ENCODE data around the gene NR3C2. TPM values are rescaled to one million over a fixed set of nuclear protein-coding genes. Genes with fewer than 3 reads are reported as not detected.
A peak's percentile ranks its signal among the peaks of the same experiment; 100 is the strongest.

Gene NR3C2
- total and polyA plus RNA-seq, 2 of the 4 experiments (the other 2 are of a cell fraction): 1.1 to 2.3 TPM

GRCh38 chr4:148029781-148030180, 412.4 kb downstream of the NR3C2 start:
- Histone ChIP-seq H2AK9ac (replicated peaks; ENCODE audit: low read depth, low read length, poor library complexity) (no peak overlapping the region), H4K8ac (ENCODE audit: low read depth in 2 of 2, low read length in 2 of 2) (0 out of 4 replicates have a peak overlapping the region, but pooled peaks of 1 of the 2 experiments have one; percentile 26), H4K91ac (ENCODE audit: insufficient read depth, low read depth, low read length) (no peak overlapping the region), H3K27me3 (ENCODE audit: control insufficient read depth, insufficient read depth, low read length) (no peaks in the 10 kb centered on the region), H4K20me1 (ENCODE audit: insufficient read depth, low read length) (peaks cover 5% of the 10 kb centered on the region; the same call in 1 of the 2 replicates), H3K27ac (ENCODE audit: insufficient read depth, low read length) (no peak overlapping the region), H3K79me1 (ENCODE audit: low read depth in 1 of 2, low read length in 2 of 2) (peaks cover 20 to 27% of the 10 kb centered on the region in 2 experiments), H3K9ac (ENCODE audit: low read depth, low read length) (no peak overlapping the region), H3K23ac (ENCODE audit: low read depth, low read length) (no peak overlapping the region), H2BK20ac (ENCODE audit: low read depth, low read length) (no peak overlapping the region), H3K56ac (ENCODE audit: extremely low read depth, insufficient read depth, low read length) (no peak overlapping the region), H3K36me3 (ENCODE audit: control insufficient read depth, insufficient read depth, low read length) (no peaks in the 10 kb centered on the region; the same call in 1 of the 2 replicates), H3K18ac (ENCODE audit: low read depth, low read length) (no peak overlapping the region), H4K5ac (ENCODE audit: low read depth, low read length) (no peak overlapping the region), H2AK5ac (ENCODE audit: low read depth, low read length) (no peak overlapping the region), H2BK15ac (ENCODE audit: low read depth, low read length) (no peak overlapping the region), H3K9me3 (ENCODE audit: control insufficient read depth, insufficient read depth, low read length) (no peaks in the 10 kb centered on the region), H3K4ac (ENCODE audit: low read depth, low read length) (peak overlapping the region; percentile 5; the same call in 1 of the 2 replicates), H3K9me1 (ENCODE audit: insufficient read depth, low read length) (peaks cover 6% of the 10 kb centered on the region), H3K4me2 (ENCODE audit: low read depth, low read length) (no peak overlapping the region), H3K4me3 (ENCODE audit: insufficient read depth, low read depth, low read length) (no peak overlapping the region), H2BK120ac (ENCODE audit: low read depth, low read length) (no peak overlapping the region), H3K14ac (replicated peaks; ENCODE audit: low read depth, low read length) (no peak overlapping the region), H3K4me1 (ENCODE audit: control insufficient read depth, insufficient read depth, low read length) (0 out of 2 replicates have a peak, but pooled peaks cover 3% of the 10 kb centered on the region), H2AFZ (replicated peaks; ENCODE audit: low read length, poor library complexity) (no peak overlapping the region), H2BK5ac (ENCODE audit: low read depth, low read length, poor library complexity, severe bottlenecking) (no peak overlapping the region)
- ATAC-seq (ENCODE audit: low read depth): no peak
- intact Hi-C loops (cut with micrococcal nuclease) (no loop called here), dilution Hi-C loops (cut with HindIII; ENCODE audit: low sequenced_read_pairs, unreplicated experiment) (no loop called here), in situ Hi-C loops (cut with MboI; ENCODE audit: low sequenced_read_pairs) (loop anchor here (25.0 kb wide), 1 partner anchor 108 kb away; no protein-coding TSS in a partner anchor)
- no CpG with 5 or more reads among the region's 3 CpGs for WGBS, 2 experiments (ENCODE audit: extremely low coverage in 2 of 2, insufficient read length in 1 of 2)
- no peak for DNase-seq
- ChIA-PET CTCF (interaction anchor here (0.6 kb wide), 1 partner anchor 1773 kb away, joined by 3 read pairs; no protein-coding TSS in a partner anchor), POLR2A (ENCODE audit: unreplicated experiment) (no interaction called here)
- TF ChIP-seq ELK1 (IDR thresholded peaks at IDR 0.05; ENCODE audit: borderline replicate concordance, low read depth, low read length): no peak
- no peak for TF ChIP-seq MAFK (IDR thresholded peaks at IDR 0.05; ENCODE audit: low read depth, low read length)
- TF ChIP-seq MXI1 (IDR thresholded peaks at IDR 0.05; ENCODE audit: borderline replicate concordance, low read depth, low read length): no peak
- no peak for TF ChIP-seq BHLHE40 (IDR thresholded peaks at IDR 0.05; ENCODE audit: low read depth, low read length)
- no peak for TF ChIP-seq CEBPB (IDR thresholded peaks at IDR 0.05; ENCODE audit: low read depth, low read length)
- no peak for TF ChIP-seq RCOR1 (IDR thresholded peaks at IDR 0.05; ENCODE audit: insufficient replicate concordance, low read length)
- no peak for TF ChIP-seq RFX5 (IDR thresholded peaks at IDR 0.05; ENCODE audit: low read depth, low read length)
- no peak for TF ChIP-seq MAZ (IDR thresholded peaks at IDR 0.05; ENCODE audit: borderline replicate concordance, low read depth, low read length)
- no peak for TF ChIP-seq POLR2A (IDR thresholded peaks at IDR 0.05; ENCODE audit: low read depth, low read length)
- no peak for TF ChIP-seq USF2 (IDR thresholded peaks at IDR 0.05; ENCODE audit: low read depth, low read length)
- TF ChIP-seq, protein P1, sequence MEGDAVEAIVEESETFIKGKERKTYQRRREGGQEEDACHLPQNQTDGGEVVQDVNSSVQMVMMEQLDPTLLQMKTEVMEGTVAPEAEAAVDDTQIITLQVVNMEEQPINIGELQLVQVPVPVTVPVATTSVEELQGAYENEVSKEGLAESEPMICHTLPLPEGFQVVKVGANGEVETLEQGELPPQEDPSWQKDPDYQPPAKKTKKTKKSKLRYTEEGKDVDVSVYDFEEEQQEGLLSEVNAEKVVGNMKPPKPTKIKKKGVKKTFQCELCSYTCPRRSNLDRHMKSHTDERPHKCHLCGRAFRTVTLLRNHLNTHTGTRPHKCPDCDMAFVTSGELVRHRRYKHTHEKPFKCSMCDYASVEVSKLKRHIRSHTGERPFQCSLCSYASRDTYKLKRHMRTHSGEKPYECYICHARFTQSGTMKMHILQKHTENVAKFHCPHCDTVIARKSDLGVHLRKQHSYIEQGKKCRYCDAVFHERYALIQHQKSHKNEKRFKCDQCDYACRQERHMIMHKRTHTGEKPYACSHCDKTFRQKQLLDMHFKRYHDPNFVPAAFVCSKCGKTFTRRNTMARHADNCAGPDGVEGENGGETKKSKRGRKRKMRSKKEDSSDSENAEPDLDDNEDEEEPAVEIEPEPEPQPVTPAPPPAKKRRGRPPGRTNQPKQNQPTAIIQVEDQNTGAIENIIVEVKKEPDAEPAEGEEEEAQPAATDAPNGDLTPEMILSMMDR (conservative IDR thresholded peaks at IDR 0.05; ENCODE audit: low read depth, low read length): no peak
- TF ChIP-seq SMC3 (IDR thresholded peaks at IDR 0.05; ENCODE audit: low read depth, low read length): no peak
- TF ChIP-seq RAD21 (IDR thresholded peaks at IDR 0.05; ENCODE audit: low read length): no peak
- no TSS peak for BruUV-seq (replicated peaks)

All from IMR-90 (cell line).